Renal pelvis (tissue), 12 donors: ENCODE measurements around the gene IDE. TPM values are rescaled to one million over a fixed set of nuclear protein-coding genes. Genes with fewer than 3 reads are reported as not detected.
"Not testable (repeated sequence)": the region's sequence is repeated elsewhere in the genome, so short reads cannot be mapped to it uniquely, and the experiment has no call there.

Source experiments
- DNase-seq: peaks from one replicate; pipeline ENCODE4 v3.0.0-alpha.2; 2013
- long read RNA-seq, 16 experiments: transcript quantifications; one replicate each; lab custom pipeline, GENCODE V29; 2026
- polyA plus RNA-seq, 3 donors: library from polyadenylated mRNA; unstranded; fragments of 120-200 nt; gene quantifications; one replicate each; pipeline ENCODE4 v1.2.1, GENCODE V29; 2013; ENCODE audit not compliant: insufficient read length in 3 of 3

Gene IDE
- 10 to 100 TPM; 21.1 to 28.1 (median 26.0) TPM for polyA plus RNA-seq
- long read RNA-seq, donor 1, result 0 reads
- long read RNA-seq, donor 2, result 0 reads
- long read RNA-seq, donor 3, full-length matches to known transcripts, result 2 of 2 reads
- long read RNA-seq, donor 3, partial matches to known transcripts, result 0 of 2 reads
- long read RNA-seq, donor 3, other reads (novel, unspliced or antisense), result 0 of 2 reads
- long read RNA-seq, donor 4, result 0 reads
- long read RNA-seq, donor 5, full-length matches to known transcripts, result 1 of 1 reads
- long read RNA-seq, donor 5, partial matches to known transcripts, result 0 of 1 reads
- long read RNA-seq, donor 5, other reads (novel, unspliced or antisense), result 0 of 1 reads
- long read RNA-seq, donor 6, full-length matches to known transcripts, result 2 of 2 reads
- long read RNA-seq, donor 6, partial matches to known transcripts, result 0 of 2 reads
- long read RNA-seq, donor 6, other reads (novel, unspliced or antisense), result 0 of 2 reads
- long read RNA-seq, donor 7, full-length matches to known transcripts, result 2 of 2 reads
- long read RNA-seq, donor 7, partial matches to known transcripts, result 0 of 2 reads
- long read RNA-seq, donor 7, other reads (novel, unspliced or antisense), result 0 of 2 reads
- long read RNA-seq, donor 8, result 0 reads
- long read RNA-seq, donor 9, full-length matches to known transcripts, result 1 of 7 reads
- long read RNA-seq, donor 9, partial matches to known transcripts, result 6 of 7 reads
- long read RNA-seq, donor 9, other reads (novel, unspliced or antisense), result 0 of 7 reads
- long read RNA-seq, donor 10, result 0 reads
- long read RNA-seq, donor 11, result 0 reads
- long read RNA-seq, donor 12, full-length matches to known transcripts, result 5 of 5 reads
- long read RNA-seq, donor 12, partial matches to known transcripts, result 0 of 5 reads
- long read RNA-seq, donor 12, other reads (novel, unspliced or antisense), result 0 of 5 reads
- long read RNA-seq, donor 13, full-length matches to known transcripts, result 1 of 1 reads
- long read RNA-seq, donor 13, partial matches to known transcripts, result 0 of 1 reads
- long read RNA-seq, donor 13, other reads (novel, unspliced or antisense), result 0 of 1 reads
- long read RNA-seq, donor 14, result 0 reads
- long read RNA-seq, donor 15, full-length matches to known transcripts, result 1 of 7 reads
- long read RNA-seq, donor 15, partial matches to known transcripts, result 6 of 7 reads
- long read RNA-seq, donor 15, other reads (novel, unspliced or antisense), result 0 of 7 reads
- long read RNA-seq, donor 16, full-length matches to known transcripts, result 1 of 1 reads
- long read RNA-seq, donor 16, partial matches to known transcripts, result 0 of 1 reads
- long read RNA-seq, donor 16, other reads (novel, unspliced or antisense), result 0 of 1 reads

- DNase-seq, result peak; percentile 86
These were observed at the start of gene IDE for GRCh38 chr10:92573798-92574547. TSS of gene IDE (minus strand) at chr10:92574093. CDS start at chr10:92574019, 74 bp downstream.

GRCh38 chr10:92619368-92619767 lies 45.5 kb upstream of the IDE start:
- DNase-seq, result no peak

- no peak for DNase-seq
These were observed 41.6 kb upstream of the IDE start for GRCh38 chr10:92615515-92615914.

- DNase-seq, result no peak
These were observed 30.9 kb upstream of the IDE start for GRCh38 chr10:92604841-92605240.

GRCh38 chr10:92598321-92598720 lies 24.4 kb upstream of the IDE start:
- no peak for DNase-seq

GRCh38 chr10:92595505-92595904 lies 21.6 kb upstream of the IDE start:
- no peak for DNase-seq

- DNase-seq, result no peak
These were observed 20.0 kb upstream of the IDE start for GRCh38 chr10:92593619-92594588.

GRCh38 chr10:92592761-92593618 lies 19.1 kb upstream of the IDE start, which contains the start of gene KIF11:
TSS of gene KIF11 (plus strand) at chr10:92593130. CDS start at chr10:92593376, 246 bp downstream.
- peak; percentile 99 for DNase-seq

GRCh38 chr10:92591550-92592022 lies 17.7 kb upstream of the IDE start:
- peak; percentile 89 for DNase-seq

GRCh38 chr10:92590623-92591549 lies 17.0 kb upstream of the IDE start:
- no peak for DNase-seq

- DNase-seq, result not testable (repeated sequence)
These were observed 8.5 kb upstream of the IDE start for GRCh38 chr10:92582347-92582746.

GRCh38 chr10:92575961-92576360 lies 2.1 kb upstream of the IDE start:
- DNase-seq, result no peak

GRCh38 chr10:92574548-92575261 lies 812 bp upstream of the IDE start:
- no peak for DNase-seq

- DNase-seq, result no peak
These were observed 649 bp downstream of the IDE start for GRCh38 chr10:92573091-92573797.

- DNase-seq, result no peak
These were observed 1.4 kb downstream of the IDE start for GRCh38 chr10:92572362-92573090.
